ENCODE measurements around the gene ZMYM2.

DNA sequence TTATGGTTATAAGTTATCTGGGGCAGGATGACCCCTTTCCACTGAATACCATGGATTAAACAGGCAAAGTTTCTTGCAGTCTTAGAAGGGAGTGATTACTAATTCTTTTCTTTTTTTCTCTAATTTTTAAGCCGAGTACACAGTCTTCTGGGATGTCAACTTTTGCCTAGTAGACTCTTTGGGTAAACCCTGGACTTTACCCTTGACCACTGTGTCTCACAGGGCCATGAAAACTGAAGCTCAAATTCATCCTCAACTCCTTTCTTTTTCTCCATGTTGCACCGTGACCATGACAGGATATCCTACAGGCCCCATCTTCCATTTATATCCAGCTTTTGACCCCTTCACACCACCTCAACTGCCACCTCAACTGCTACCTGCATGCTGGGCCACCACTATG, 150.5 kb downstream of the ZMYM2 start:
- no peak for TF ChIP-seq POLR2A (IDR thresholded peaks at IDR 0.05)
- TF ChIP-seq, protein P1, sequence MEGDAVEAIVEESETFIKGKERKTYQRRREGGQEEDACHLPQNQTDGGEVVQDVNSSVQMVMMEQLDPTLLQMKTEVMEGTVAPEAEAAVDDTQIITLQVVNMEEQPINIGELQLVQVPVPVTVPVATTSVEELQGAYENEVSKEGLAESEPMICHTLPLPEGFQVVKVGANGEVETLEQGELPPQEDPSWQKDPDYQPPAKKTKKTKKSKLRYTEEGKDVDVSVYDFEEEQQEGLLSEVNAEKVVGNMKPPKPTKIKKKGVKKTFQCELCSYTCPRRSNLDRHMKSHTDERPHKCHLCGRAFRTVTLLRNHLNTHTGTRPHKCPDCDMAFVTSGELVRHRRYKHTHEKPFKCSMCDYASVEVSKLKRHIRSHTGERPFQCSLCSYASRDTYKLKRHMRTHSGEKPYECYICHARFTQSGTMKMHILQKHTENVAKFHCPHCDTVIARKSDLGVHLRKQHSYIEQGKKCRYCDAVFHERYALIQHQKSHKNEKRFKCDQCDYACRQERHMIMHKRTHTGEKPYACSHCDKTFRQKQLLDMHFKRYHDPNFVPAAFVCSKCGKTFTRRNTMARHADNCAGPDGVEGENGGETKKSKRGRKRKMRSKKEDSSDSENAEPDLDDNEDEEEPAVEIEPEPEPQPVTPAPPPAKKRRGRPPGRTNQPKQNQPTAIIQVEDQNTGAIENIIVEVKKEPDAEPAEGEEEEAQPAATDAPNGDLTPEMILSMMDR (IDR thresholded peaks at IDR 0.05) = no peak
